ENCODE data around the gene PCDHGB7. TPM values are rescaled to one million over a fixed set of nuclear protein-coding genes. Genes with fewer than 3 reads are reported as not detected.

Gene PCDHGB7
- total and polyA plus RNA-seq, 10 of the 15 experiments (the other 5 are each of a cell fraction or from before 2014, with no cell fraction given), result 0.27 to 1.3 (median 0.54) TPM; not detected in 2

DNA sequence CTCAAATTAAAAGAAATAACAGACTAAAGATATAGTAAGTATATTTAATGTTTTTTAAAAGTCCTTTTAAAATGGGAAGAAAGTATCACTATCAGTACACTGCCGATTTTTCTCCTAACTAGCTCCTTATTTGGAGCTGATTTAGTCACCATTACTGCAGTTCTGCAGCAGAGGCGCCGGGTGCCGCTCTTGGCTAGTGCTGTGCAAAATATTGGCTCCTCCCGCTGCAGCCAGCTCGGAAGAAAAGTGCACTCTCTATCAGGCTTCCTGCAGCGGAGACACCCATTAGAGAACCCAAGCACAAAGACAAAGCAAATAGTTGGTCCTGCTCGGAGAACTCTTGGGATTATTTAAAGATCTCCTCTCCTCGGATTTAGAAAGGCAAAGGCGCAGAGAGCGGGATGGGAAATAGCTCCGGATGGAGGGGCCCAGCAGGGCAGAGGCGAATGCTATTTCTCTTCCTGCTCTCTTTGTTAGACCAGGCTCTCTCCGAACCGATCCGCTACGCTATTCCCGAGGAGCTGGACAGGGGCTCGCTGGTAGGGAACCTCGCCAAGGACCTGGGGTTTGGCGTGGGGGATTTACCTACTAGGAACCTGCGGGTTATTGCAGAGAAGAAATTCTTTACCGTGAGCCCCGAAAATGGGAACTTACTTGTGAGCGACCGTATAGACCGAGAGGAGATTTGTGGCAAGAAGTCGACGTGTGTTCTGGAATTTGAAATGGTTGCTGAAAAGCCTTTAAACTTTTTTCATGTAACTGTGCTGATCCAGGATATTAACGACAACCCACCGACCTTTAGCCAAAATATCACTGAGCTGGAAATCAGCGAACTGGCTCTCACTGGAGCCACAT, 47.3 kb upstream of the PCDHGB7 start, which contains the start of gene PCDHGB3 (continued):
- no peak for TF ChIP-seq FOXM1 (IDR thresholded peaks at IDR 0.05; ENCODE audit: low read depth, low read length)

DNA sequence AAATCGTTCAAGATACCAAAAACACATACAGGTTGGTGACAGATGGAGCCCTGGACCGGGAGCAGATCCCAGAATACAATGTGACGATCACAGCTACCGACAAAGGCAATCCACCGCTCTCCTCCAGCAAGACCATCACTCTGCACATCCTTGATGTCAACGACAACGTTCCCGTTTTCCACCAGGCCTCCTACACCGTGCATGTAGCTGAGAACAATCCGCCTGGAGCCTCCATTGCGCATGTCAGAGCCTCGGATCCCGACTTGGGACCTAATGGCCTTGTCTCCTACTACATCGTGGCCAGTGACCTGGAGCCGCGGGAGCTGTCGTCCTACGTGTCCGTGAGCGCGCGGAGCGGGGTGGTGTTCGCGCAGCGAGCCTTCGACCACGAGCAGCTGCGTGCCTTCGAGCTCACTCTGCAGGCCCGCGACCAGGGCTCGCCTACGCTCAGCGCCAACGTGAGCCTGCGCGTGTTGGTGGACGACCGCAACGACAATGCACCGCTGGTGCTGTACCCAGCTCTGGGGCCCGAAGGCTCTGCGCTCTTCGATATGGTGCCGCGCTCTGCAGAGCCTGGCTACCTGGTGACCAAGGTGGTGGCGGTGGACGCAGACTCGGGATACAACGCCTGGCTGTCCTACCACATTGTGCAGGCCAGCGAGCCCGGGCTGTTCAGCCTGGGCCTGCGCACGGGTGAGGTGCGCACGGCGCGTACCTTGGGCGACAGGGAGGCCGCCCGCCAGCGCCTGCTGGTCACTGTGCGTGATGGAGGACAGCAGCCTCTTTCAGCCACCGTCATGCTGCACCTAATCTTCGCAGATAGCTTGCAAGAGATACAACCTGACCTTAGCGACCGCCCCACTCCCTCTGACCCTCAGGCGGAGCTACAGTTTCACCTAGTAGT, 45.7 kb upstream of the PCDHGB7 start:
- Histone ChIP-seq H2AFZ (ENCODE audit: control insufficient read depth, low read depth, low read length) (no peak overlapping the region), H3K79me2 (ENCODE audit: control insufficient read depth, insufficient read depth, low read length) (no peaks in the 10 kb centered on the region), H3K9ac (ENCODE audit: control insufficient read depth, insufficient read depth, low read length) (no peak overlapping the region), H3K27ac (ENCODE audit: control insufficient read depth, insufficient read depth) (no peak overlapping the region), H3K4me1 (ENCODE audit: control insufficient read depth, insufficient read depth, low read length) (no peaks in the 10 kb centered on the region), H4K20me1 (ENCODE audit: control insufficient read depth, insufficient read depth) (no peaks in the 10 kb centered on the region), H3K4me3 (no peak overlapping the region), H3K4me2 (ENCODE audit: control insufficient read depth, insufficient read depth) (no peak overlapping the region), H3K9me3 (replicated peaks; ENCODE audit: control insufficient read depth, insufficient read depth, low read length) (peaks cover 17% of the 10 kb centered on the region; the same call in 2 of the 3 replicates), H3K27me3 (replicated peaks in 1 of 2; ENCODE audit: control insufficient read depth in 2 of 2, insufficient read depth in 2 of 2, low read length in 1 of 2) (no peaks in the 10 kb centered on the region), H3K36me3 (ENCODE audit: control insufficient read depth in 2 of 2, insufficient read depth in 2 of 2, low read length in 1 of 2) (no peaks in the 10 kb centered on the region)
- FAIRE-seq (no peak), DNase-seq (ENCODE audit: low read depth, low spot score) (no peak), ATAC-seq (no peak)
- ChIA-PET CTCF (interaction anchor here (1.7 to 3.2 kb wide), 5 partner anchors 29 to 195 kb away, joined by 4 to 40 read pairs (median 18); partner anchors contain the start of genes PCDHGA10 and TAF7), SMC1A (ENCODE audit: uncharacterized antibody, unreplicated experiment) (interaction anchor here (2.6 kb wide), 1 partner anchor 192 kb away, joined by 17 read pairs; no protein-coding TSS in a partner anchor), RAD21 (ENCODE audit: unreplicated experiment) (interaction anchor here (1.3 to 2.4 kb wide), 2 partner anchors 41 to 192 kb away, joined by 5 to 24 read pairs; partner anchors contain the start of gene PCDHGA10), POLR2A (no interaction called here)
- intact Hi-C loops (cut with micrococcal nuclease; ENCODE audit: unreplicated experiment) (no loop called here), in situ Hi-C loops (cut with MboI) (no loop called here)
- WGBS (ENCODE audit: insufficient coverage, insufficient replicate concordance, low lambda C conversion rate, missing lambda C conversion rate), result 88% methylated on average over 52 of the region's 69 CpGs
- TF ChIP-seq SP1 (IDR thresholded peaks at IDR 0.05; ENCODE audit: low read depth, low read length) (no peak), BCL11A (IDR thresholded peaks at IDR 0.05; ENCODE audit: low read depth, low read length) (no peak), RAD21 (IDR thresholded peaks at IDR 0.05; ENCODE audit: insufficient read depth, low read depth, low read length) (no peak), SRF (IDR thresholded peaks at IDR 0.05; ENCODE audit: low read depth in 2 of 2, low read length in 2 of 2) (no peak), KAT2A (conservative IDR thresholded peaks at IDR 0.05; ENCODE audit: control insufficient read depth, low read depth, low read length) (no peak), TCF3 (IDR thresholded peaks at IDR 0.05; ENCODE audit: borderline replicate concordance, insufficient read depth, low read depth, low read length) (no peak), PAX5 (IDR thresholded peaks at IDR 0.05; ENCODE audit: borderline replicate concordance, low read depth, low read length) (no peak)
- TF ChIP-seq, protein P1, sequence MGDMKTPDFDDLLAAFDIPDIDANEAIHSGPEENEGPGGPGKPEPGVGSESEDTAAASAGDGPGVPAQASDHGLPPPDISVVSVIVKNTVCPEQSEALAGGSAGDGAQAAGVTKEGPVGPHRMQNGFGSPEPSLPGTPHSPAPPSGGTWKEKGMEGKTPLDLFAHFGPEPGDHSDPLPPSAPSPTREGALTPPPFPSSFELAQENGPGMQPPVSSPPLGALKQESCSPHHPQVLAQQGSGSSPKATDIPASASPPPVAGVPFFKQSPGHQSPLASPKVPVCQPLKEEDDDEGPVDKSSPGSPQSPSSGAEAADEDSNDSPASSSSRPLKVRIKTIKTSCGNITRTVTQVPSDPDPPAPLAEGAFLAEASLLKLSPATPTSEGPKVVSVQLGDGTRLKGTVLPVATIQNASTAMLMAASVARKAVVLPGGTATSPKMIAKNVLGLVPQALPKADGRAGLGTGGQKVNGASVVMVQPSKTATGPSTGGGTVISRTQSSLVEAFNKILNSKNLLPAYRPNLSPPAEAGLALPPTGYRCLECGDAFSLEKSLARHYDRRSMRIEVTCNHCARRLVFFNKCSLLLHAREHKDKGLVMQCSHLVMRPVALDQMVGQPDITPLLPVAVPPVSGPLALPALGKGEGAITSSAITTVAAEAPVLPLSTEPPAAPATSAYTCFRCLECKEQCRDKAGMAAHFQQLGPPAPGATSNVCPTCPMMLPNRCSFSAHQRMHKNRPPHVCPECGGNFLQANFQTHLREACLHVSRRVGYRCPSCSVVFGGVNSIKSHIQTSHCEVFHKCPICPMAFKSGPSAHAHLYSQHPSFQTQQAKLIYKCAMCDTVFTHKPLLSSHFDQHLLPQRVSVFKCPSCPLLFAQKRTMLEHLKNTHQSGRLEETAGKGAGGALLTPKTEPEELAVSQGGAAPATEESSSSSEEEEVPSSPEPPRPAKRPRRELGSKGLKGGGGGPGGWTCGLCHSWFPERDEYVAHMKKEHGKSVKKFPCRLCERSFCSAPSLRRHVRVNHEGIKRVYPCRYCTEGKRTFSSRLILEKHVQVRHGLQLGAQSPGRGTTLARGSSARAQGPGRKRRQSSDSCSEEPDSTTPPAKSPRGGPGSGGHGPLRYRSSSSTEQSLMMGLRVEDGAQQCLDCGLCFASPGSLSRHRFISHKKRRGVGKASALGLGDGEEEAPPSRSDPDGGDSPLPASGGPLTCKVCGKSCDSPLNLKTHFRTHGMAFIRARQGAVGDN (IDR thresholded peaks at IDR 0.05), result no peak
- TF ChIP-seq, protein P2, sequence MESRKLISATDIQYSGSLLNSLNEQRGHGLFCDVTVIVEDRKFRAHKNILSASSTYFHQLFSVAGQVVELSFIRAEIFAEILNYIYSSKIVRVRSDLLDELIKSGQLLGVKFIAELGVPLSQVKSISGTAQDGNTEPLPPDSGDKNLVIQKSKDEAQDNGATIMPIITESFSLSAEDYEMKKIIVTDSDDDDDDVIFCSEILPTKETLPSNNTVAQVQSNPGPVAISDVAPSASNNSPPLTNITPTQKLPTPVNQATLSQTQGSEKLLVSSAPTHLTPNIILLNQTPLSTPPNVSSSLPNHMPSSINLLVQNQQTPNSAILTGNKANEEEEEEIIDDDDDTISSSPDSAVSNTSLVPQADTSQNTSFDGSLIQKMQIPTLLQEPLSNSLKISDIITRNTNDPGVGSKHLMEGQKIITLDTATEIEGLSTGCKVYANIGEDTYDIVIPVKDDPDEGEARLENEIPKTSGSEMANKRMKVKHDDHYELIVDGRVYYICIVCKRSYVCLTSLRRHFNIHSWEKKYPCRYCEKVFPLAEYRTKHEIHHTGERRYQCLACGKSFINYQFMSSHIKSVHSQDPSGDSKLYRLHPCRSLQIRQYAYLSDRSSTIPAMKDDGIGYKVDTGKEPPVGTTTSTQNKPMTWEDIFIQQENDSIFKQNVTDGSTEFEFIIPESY (IDR thresholded peaks at IDR 0.05), result no peak
- BruUV-seq (replicated peaks), result no TSS peak
